Cardiac muscle cell (in vitro differentiated cells and primary cell): ENCODE results near the gene HHEX. TPM values are rescaled to one million over a fixed set of nuclear protein-coding genes. Genes with fewer than 3 reads are reported as not detected.

ENCODE experiments used
- DNase-seq, 2 donors: peaks; one replicate each; pipeline versions ENCODE4 v3.0.0 to v3.0.0-alpha.2; 2010 to 2017; ENCODE audit warnings: low read depth in 1 of 2, low spot score in 1 of 2
- H3K27ac ChIP-seq: fragments of 200-600 bp; sonication (generic); 2 replicates; pipeline ENCODE4 v1.5.1; 2016
- H3K27me3 ChIP-seq: fragments of 200-600 bp; sonication (generic); 2 replicates; pipeline ENCODE4 v1.6.0; 2016; ENCODE audit warnings: control low read depth
- H3K36me3 ChIP-seq: fragments of 200-600 bp; sonication (generic); 2 replicates; pipeline ENCODE4 v1.5.1; 2016; ENCODE audit warnings: control low read depth
- H3K4me1 ChIP-seq: fragments of 200-600 bp; sonication (generic); 2 replicates; pipeline ENCODE4 v1.8.1; 2017; ENCODE audit warnings: low read depth, mild to moderate bottlenecking, mixed run types
- H3K4me3 ChIP-seq: fragments of 200-600 bp; sonication (generic); 2 replicates; pipeline ENCODE4 v1.5.1; 2016; ENCODE audit warnings: mild to moderate bottlenecking
- H3K9me3 ChIP-seq: fragments of 200-600 bp; sonication (generic); 2 replicates; pipeline ENCODE4 v1.5.1; 2017; ENCODE audit warnings: low read depth, mild to moderate bottlenecking, control low read depth
- CTCF ChIP-seq: IDR thresholded peaks from 2 replicates; pipeline ENCODE4 v1.5.1; 2012; ENCODE audit warnings: low read depth, mild to moderate bottlenecking, low read length
- polyA plus RNA-seq: library from polyadenylated mRNA; unstranded; fragments of >200 nt; fragmentation: Nextera tagmentation; extraction: Ambion mirVana; gene quantifications from 2 replicates; pipeline ENCODE4 v1.2.1, GENCODE V29; 2016
- total RNA-seq: library from RNA; depleted of rRNA; stranded (reverse); fragments of >200 nt; gene quantifications from 2 replicates; pipeline ENCODE4 v1.2.3, GENCODE V29; 2016

Gene HHEX
- total and polyA plus RNA-seq, 2 experiments from 2014 or later: 0.43 to 0.89 TPM

- no peaks in the 10 kb centered on the region for H3K36me3 ChIP-seq
- no peaks in the 10 kb centered on the region for H3K9me3 ChIP-seq
- no peaks in the 10 kb centered on the region for H3K4me1 ChIP-seq
- DNase-seq: no peak
- H3K27ac ChIP-seq: no peak overlapping the region
- no peak overlapping the region for H3K4me3 ChIP-seq
- no peak for TF ChIP-seq CTCF
- H3K27me3 ChIP-seq: no peaks in the 10 kb centered on the region
Measured at GRCh38 chr10:92727550-92727949, 37.8 kb downstream of the HHEX start.

GRCh38 chr10:92729886-92730285 is 40.1 kb downstream of the HHEX start:
- no peak for DNase-seq
- Histone ChIP-seq H3K9me3 (no peaks in the 10 kb centered on the region), H3K36me3 (no peaks in the 10 kb centered on the region), H3K27ac (no peak overlapping the region), H3K27me3 (no peaks in the 10 kb centered on the region), H3K4me3 (no peak overlapping the region), H3K4me1 (no peaks in the 10 kb centered on the region)
- TF ChIP-seq CTCF: no peak

- Histone ChIP-seq H3K27ac (no peak overlapping the region), H3K4me1 (no peaks in the 10 kb centered on the region), H3K36me3 (no peaks in the 10 kb centered on the region), H3K4me3 (no peak overlapping the region), H3K9me3 (no peaks in the 10 kb centered on the region), H3K27me3 (no peaks in the 10 kb centered on the region)
- DNase-seq: no peak
- no peak for TF ChIP-seq CTCF
Measured at GRCh38 chr10:92732958-92733357, 43.2 kb downstream of the HHEX start.

- no peaks in the 10 kb centered on the region for H3K4me1 ChIP-seq
- DNase-seq: no peak
- H3K9me3 ChIP-seq: no peaks in the 10 kb centered on the region
- H3K27me3 ChIP-seq: no peaks in the 10 kb centered on the region
- TF ChIP-seq CTCF: no peak
- no peak overlapping the region for H3K27ac ChIP-seq
- H3K4me3 ChIP-seq: no peak overlapping the region
- no peaks in the 10 kb centered on the region for H3K36me3 ChIP-seq
Measured at GRCh38 chr10:92734301-92734700, 44.5 kb downstream of the HHEX start.

GRCh38 chr10:92735938-92736337 is 46.2 kb downstream of the HHEX start:
- DNase-seq: no peak
- Histone ChIP-seq H3K9me3 (no peaks in the 10 kb centered on the region), H3K27ac (no peak overlapping the region), H3K4me3 (no peak overlapping the region), H3K4me1 (no peaks in the 10 kb centered on the region), H3K27me3 (no peaks in the 10 kb centered on the region), H3K36me3 (no peaks in the 10 kb centered on the region)
- TF ChIP-seq CTCF: no peak

- DNase-seq: no peak
- H3K4me3 ChIP-seq: no peak overlapping the region
- no peak for TF ChIP-seq CTCF
- H3K27ac ChIP-seq: no peak overlapping the region
- no peaks in the 10 kb centered on the region for H3K27me3 ChIP-seq
- no peaks in the 10 kb centered on the region for H3K4me1 ChIP-seq
- H3K36me3 ChIP-seq: no peaks in the 10 kb centered on the region
- H3K9me3 ChIP-seq: no peaks in the 10 kb centered on the region
Measured at GRCh38 chr10:92737484-92737883, 47.7 kb downstream of the HHEX start.
